ENCODE results near the gene CMTM1. TPM values are rescaled to one million over a fixed set of nuclear protein-coding genes. Genes with fewer than 3 reads are reported as not detected.

CMTM1 gene
- total RNA-seq, 1 donor from 2014 or later: 6.3 TPM

GRCh38 chr16:66544016-66544757 lies 22.1 kb upstream of the CMTM1 start:
- no peak overlapping the region for H3K27ac Mint-ChIP-seq (ENCODE audit: unreplicated experiment)
- no peak overlapping the region for H3K4me3 Mint-ChIP-seq (ENCODE audit: unreplicated experiment)
- no peak for TF ChIP-seq CTCF (IDR thresholded peaks at IDR 0.05)
- DNase-seq (ENCODE audit: low spot score): no peak
- H3K36me3 Mint-ChIP-seq (ENCODE audit: low read depth): peaks cover 6% of the 10 kb centered on the region
- H3K27me3 Mint-ChIP-seq (ENCODE audit: low read depth): no peaks in the 10 kb centered on the region
- no peaks in the 10 kb centered on the region for H3K9me3 Mint-ChIP-seq (ENCODE audit: low read depth)
- peaks cover 20% of the 10 kb centered on the region for H3K4me1 Mint-ChIP-seq (ENCODE audit: low read depth)

- H3K36me3 Mint-ChIP-seq (ENCODE audit: low read depth): peaks cover 3% of the 10 kb centered on the region
- H3K9me3 Mint-ChIP-seq (ENCODE audit: low read depth): no peaks in the 10 kb centered on the region
- no peak overlapping the region for H3K27ac Mint-ChIP-seq (ENCODE audit: unreplicated experiment)
- no peak overlapping the region for H3K4me3 Mint-ChIP-seq (ENCODE audit: unreplicated experiment)
- no peak for DNase-seq (ENCODE audit: low spot score)
- H3K27me3 Mint-ChIP-seq (ENCODE audit: low read depth): no peaks in the 10 kb centered on the region
- no peak for TF ChIP-seq CTCF (IDR thresholded peaks at IDR 0.05)
- H3K4me1 Mint-ChIP-seq (ENCODE audit: low read depth): peaks cover 38% of the 10 kb centered on the region
Measured at GRCh38 chr16:66547101-66547989, 18.9 kb upstream of the CMTM1 start.

GRCh38 chr16:66548068-66548467 lies 18.2 kb upstream of the CMTM1 start:
- TF ChIP-seq CTCF (IDR thresholded peaks at IDR 0.05): no peak
- H3K27ac Mint-ChIP-seq (ENCODE audit: unreplicated experiment): peak overlapping the region; percentile 27
- H3K4me3 Mint-ChIP-seq (ENCODE audit: unreplicated experiment): peak overlapping the region; percentile 74

GRCh38 chr16:66548868-66549267 lies 17.4 kb upstream of the CMTM1 start:
- peak overlapping the region; percentile 74 for H3K4me3 Mint-ChIP-seq (ENCODE audit: unreplicated experiment)
- no peak for TF ChIP-seq CTCF (IDR thresholded peaks at IDR 0.05)
- no peaks in the 10 kb centered on the region for H3K9me3 Mint-ChIP-seq (ENCODE audit: low read depth)
- peak overlapping the region; percentile 73 for H3K27ac Mint-ChIP-seq (ENCODE audit: unreplicated experiment)
- H3K36me3 Mint-ChIP-seq (ENCODE audit: low read depth): peaks cover 5% of the 10 kb centered on the region
- no peak for DNase-seq (ENCODE audit: low spot score)
- H3K4me1 Mint-ChIP-seq (ENCODE audit: low read depth): peaks cover 53% of the 10 kb centered on the region
- H3K27me3 Mint-ChIP-seq (ENCODE audit: low read depth): no peaks in the 10 kb centered on the region

More at GRCh38 chr16:66548068-66548467, 18.2 kb upstream of the CMTM1 start:
- peaks cover 5% of the 10 kb centered on the region for H3K36me3 Mint-ChIP-seq (ENCODE audit: low read depth)
- H3K9me3 Mint-ChIP-seq (ENCODE audit: low read depth): no peaks in the 10 kb centered on the region
- H3K4me1 Mint-ChIP-seq (ENCODE audit: low read depth): peaks cover 45% of the 10 kb centered on the region
- no peaks in the 10 kb centered on the region for H3K27me3 Mint-ChIP-seq (ENCODE audit: low read depth)
- DNase-seq (ENCODE audit: low spot score): no peak
